GM19463 (cell line): Measurements from ENCODE around the gene C14orf180.
"Not testable (repeated sequence)": the region's sequence is repeated elsewhere in the genome, so short reads cannot be mapped to it uniquely, and the experiment has no call there.

Experiments used
- ATAC-seq: cut with Tn5 transposase; IDR thresholded peaks from one replicate; pipeline ENCODE4 v1.9.1; 2021; ENCODE audit warnings: mild to moderate bottlenecking, moderate library complexity; ENCODE audit not compliant: unreplicated experiment

C14orf180 gene

GRCh38 chr14:104604458-104605449, 25.2 kb downstream of the C14orf180 start, which contains the start of gene TMEM179:
TMEM179 (minus strand) TSS chr14:104604772; CDS start chr14:104604741, 31 bp downstream.
- no peak for ATAC-seq

- no peak for ATAC-seq
Measured at GRCh38 chr14:104609666-104610065, 30.1 kb downstream of the C14orf180 start.

- no peak for ATAC-seq
Measured at GRCh38 chr14:104610749-104611310, 31.3 kb downstream of the C14orf180 start.

- no peak for ATAC-seq
Measured at GRCh38 chr14:104611881-104612280, 32.3 kb downstream of the C14orf180 start.

- no peak for ATAC-seq
Measured at GRCh38 chr14:104614126-104614812, 34.7 kb downstream of the C14orf180 start.

GRCh38 chr14:104624939-104625338, 45.4 kb downstream of the C14orf180 start:
- ATAC-seq, result no peak

GRCh38 chr14:104632781-104633180, 53.2 kb downstream of the C14orf180 start:
- no peak for ATAC-seq

- ATAC-seq, result no peak
Measured at GRCh38 chr14:104633276-104634137, 53.9 kb downstream of the C14orf180 start.

- no peak for ATAC-seq
Measured at GRCh38 chr14:104634138-104634760, 54.7 kb downstream of the C14orf180 start.

GRCh38 chr14:104634886-104635570, 55.5 kb downstream of the C14orf180 start:
- no peak for ATAC-seq

- ATAC-seq, result no peak
Measured at GRCh38 chr14:104635717-104636116, 56.2 kb downstream of the C14orf180 start.

- no peak for ATAC-seq
Measured at GRCh38 chr14:104636131-104636530, 56.6 kb downstream of the C14orf180 start.

- not testable (repeated sequence) for ATAC-seq
Measured at GRCh38 chr14:104636846-104637545, 57.4 kb downstream of the C14orf180 start.

- ATAC-seq, result no peak
Measured at GRCh38 chr14:104637546-104638003, 58.0 kb downstream of the C14orf180 start.

- ATAC-seq, result no peak
Measured at GRCh38 chr14:104638190-104638589, 58.6 kb downstream of the C14orf180 start.

GRCh38 chr14:104638927-104639450, 59.4 kb downstream of the C14orf180 start:
- no peak for ATAC-seq

- ATAC-seq, result no peak
Measured at GRCh38 chr14:104639471-104639870, 59.9 kb downstream of the C14orf180 start.
